ENCODE data around the gene EVC. TPM values are rescaled to one million over a fixed set of nuclear protein-coding genes. Genes with fewer than 3 reads are reported as not detected.

The EVC gene
- total and polyA plus RNA-seq, 2 donors (not counting 1 experiment from before 2014, with no cell fraction given): 4.9 to 39.0 TPM

GRCh38 chr4:5815641-5816040 is 104.6 kb downstream of the EVC start:
- Histone ChIP-seq H3K79me2 (ENCODE audit: control insufficient read depth, insufficient read depth, low read length) (no peaks in the 10 kb centered on the region), H3K9me3 (ENCODE audit: control insufficient read depth, insufficient read depth, low read depth, low read length) (no peaks in the 10 kb centered on the region), H3K4me3 (replicated peaks in 1 of 4; ENCODE audit: control extremely low read depth in 1 of 4, insufficient read depth in 1 of 4, low read depth in 3 of 4, low read length in 4 of 4) (no peak overlapping the region), H3K27ac (ENCODE audit: insufficient read depth, low read length) (no peak overlapping the region), H3K4me1 (ENCODE audit: control insufficient read depth, extremely low read depth, insufficient read depth, low read length) (no peaks in the 10 kb centered on the region), H3K36me3 (ENCODE audit: control insufficient read depth, insufficient read depth, low read length) (peaks cover 9% of the 10 kb centered on the region), H2AFZ (ENCODE audit: low read length) (no peak overlapping the region), H3K27me3 (ENCODE audit: control insufficient read depth, insufficient read depth, low read length) (no peaks in the 10 kb centered on the region), H3K4me2 (ENCODE audit: extremely low read depth, insufficient read depth, low read length) (no peak overlapping the region), H4K20me1 (ENCODE audit: control insufficient read depth, extremely low read depth, insufficient read depth, low read length) (no peaks in the 10 kb centered on the region), H3K9ac (ENCODE audit: insufficient read depth, low read length) (no peak overlapping the region)
- TF ChIP-seq EZH2 (IDR thresholded peaks at IDR 0.05; ENCODE audit: low read length, missing control alignments) (no peak), CTCF (conservative IDR thresholded peaks at IDR 0.05 in 1 of 2, IDR thresholded peaks at IDR 0.05 in 1 of 2; ENCODE audit: low read depth in 1 of 2, low read length in 2 of 2) (no peak)
- DNase-seq (ENCODE audit: low read depth in 2 of 2): no peak

- Histone ChIP-seq H3K4me1 (ENCODE audit: control insufficient read depth, extremely low read depth, insufficient read depth, low read length) (no peaks in the 10 kb centered on the region), H3K4me2 (ENCODE audit: extremely low read depth, insufficient read depth, low read length) (no peak overlapping the region), H3K79me2 (ENCODE audit: control insufficient read depth, insufficient read depth, low read length) (no peaks in the 10 kb centered on the region), H3K36me3 (ENCODE audit: control insufficient read depth, insufficient read depth, low read length) (peaks cover 13% of the 10 kb centered on the region), H3K27ac (ENCODE audit: insufficient read depth, low read length) (no peak overlapping the region), H3K27me3 (ENCODE audit: control insufficient read depth, insufficient read depth, low read length) (no peaks in the 10 kb centered on the region), H4K20me1 (ENCODE audit: control insufficient read depth, extremely low read depth, insufficient read depth, low read length) (no peaks in the 10 kb centered on the region), H3K9me3 (ENCODE audit: control insufficient read depth, insufficient read depth, low read depth, low read length) (no peaks in the 10 kb centered on the region), H3K4me3 (replicated peaks in 1 of 4; ENCODE audit: control extremely low read depth in 1 of 4, insufficient read depth in 1 of 4, low read depth in 3 of 4, low read length in 4 of 4) (no peak overlapping the region), H3K9ac (ENCODE audit: insufficient read depth, low read length) (no peak overlapping the region), H2AFZ (ENCODE audit: low read length) (no peak overlapping the region)
- TF ChIP-seq CTCF (conservative IDR thresholded peaks at IDR 0.05 in 1 of 2, IDR thresholded peaks at IDR 0.05 in 1 of 2; ENCODE audit: low read depth in 1 of 2, low read length in 2 of 2) (no peak), EZH2 (IDR thresholded peaks at IDR 0.05; ENCODE audit: low read length, missing control alignments) (no peak)
- no peak for DNase-seq (ENCODE audit: low read depth in 2 of 2)
These were observed 105.1 kb downstream of the EVC start for GRCh38 chr4:5816101-5816500.

- no peaks in the 10 kb centered on the region for H3K4me1 ChIP-seq (ENCODE audit: control insufficient read depth, extremely low read depth, insufficient read depth, low read length)
These were observed 105.9 kb downstream of the EVC start for GRCh38 chr4:5816851-5817375.

More at GRCh38 chr4:5816851-5817375, 105.9 kb downstream of the EVC start:
- H3K9ac ChIP-seq (ENCODE audit: insufficient read depth, low read length): no peak overlapping the region
- no peaks in the 10 kb centered on the region for H4K20me1 ChIP-seq (ENCODE audit: control insufficient read depth, extremely low read depth, insufficient read depth, low read length)
- H3K4me3 ChIP-seq (replicated peaks in 1 of 4; ENCODE audit: control extremely low read depth in 1 of 4, insufficient read depth in 1 of 4, low read depth in 3 of 4, low read length in 4 of 4): no peak overlapping the region
- H3K79me2 ChIP-seq (ENCODE audit: control insufficient read depth, insufficient read depth, low read length): no peaks in the 10 kb centered on the region
- H3K9me3 ChIP-seq (ENCODE audit: control insufficient read depth, insufficient read depth, low read depth, low read length): no peaks in the 10 kb centered on the region
- H3K4me2 ChIP-seq (ENCODE audit: extremely low read depth, insufficient read depth, low read length): no peak overlapping the region
- no peaks in the 10 kb centered on the region for H3K27me3 ChIP-seq (ENCODE audit: control insufficient read depth, insufficient read depth, low read length)
- no peak overlapping the region for H2AFZ ChIP-seq (ENCODE audit: low read length)
- no peak for DNase-seq (ENCODE audit: low read depth in 2 of 2)
- TF ChIP-seq CTCF (conservative IDR thresholded peaks at IDR 0.05 in 1 of 2, IDR thresholded peaks at IDR 0.05 in 1 of 2; ENCODE audit: low read depth in 1 of 2, low read length in 2 of 2) (no peak), EZH2 (IDR thresholded peaks at IDR 0.05; ENCODE audit: low read length, missing control alignments) (no peak)
- H3K36me3 ChIP-seq (ENCODE audit: control insufficient read depth, insufficient read depth, low read length): peaks cover 17% of the 10 kb centered on the region
- no peak overlapping the region for H3K27ac ChIP-seq (ENCODE audit: insufficient read depth, low read length)

Data from fibroblast of lung (primary cell).